ENCODE results near the gene CCSAP.

The CCSAP gene

DNA sequence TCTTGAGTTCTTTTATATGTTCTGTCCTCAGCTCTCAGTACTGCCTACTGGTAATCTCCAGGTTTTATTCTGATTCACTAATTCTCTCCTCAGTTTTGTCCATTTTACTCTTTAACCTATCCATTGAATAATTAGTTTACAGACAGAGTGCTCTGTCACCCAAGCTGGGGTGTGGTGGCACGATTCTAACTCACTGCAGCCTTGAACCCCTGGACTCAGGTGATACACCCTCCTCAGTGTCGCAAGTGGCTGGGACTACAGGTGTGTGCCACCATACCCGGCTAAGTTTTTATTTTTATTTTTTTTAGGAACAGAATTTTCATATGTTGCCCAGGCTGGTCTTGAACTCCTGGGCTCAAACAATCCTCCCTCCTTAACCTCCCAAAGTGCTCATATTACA, 58.0 kb downstream of the CCSAP start:
- DNase-seq = no peak

GRCh38 chr1:229283183-229283611, 59.6 kb downstream of the CCSAP start:
- no peak for DNase-seq

DNA sequence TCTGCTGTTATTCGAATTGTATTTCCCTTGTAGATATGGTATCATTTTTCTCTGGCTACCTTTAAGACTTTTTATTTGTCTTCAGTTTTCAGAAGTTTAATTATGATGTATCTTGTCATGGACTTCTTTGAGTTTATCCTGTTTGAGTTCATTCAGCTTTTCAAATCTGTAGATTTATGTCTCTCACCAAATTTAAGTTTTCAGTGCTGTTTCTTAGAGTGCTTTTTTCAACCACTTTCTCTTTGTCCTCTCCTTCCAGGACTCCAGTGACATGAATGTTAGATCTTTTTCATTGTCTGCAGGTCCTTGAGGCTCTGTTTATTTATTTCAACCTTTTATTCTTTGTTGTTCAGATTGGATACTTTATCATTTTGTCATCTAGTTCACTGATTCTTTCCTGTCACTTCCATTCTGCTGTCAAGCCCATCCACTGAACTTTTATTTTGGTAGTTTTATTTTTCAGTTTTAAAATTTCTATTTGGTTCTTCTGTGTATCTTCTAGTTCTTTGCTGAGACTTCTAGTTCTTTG, 60.5 kb downstream of the CCSAP start:
- no peak for DNase-seq

DNA sequence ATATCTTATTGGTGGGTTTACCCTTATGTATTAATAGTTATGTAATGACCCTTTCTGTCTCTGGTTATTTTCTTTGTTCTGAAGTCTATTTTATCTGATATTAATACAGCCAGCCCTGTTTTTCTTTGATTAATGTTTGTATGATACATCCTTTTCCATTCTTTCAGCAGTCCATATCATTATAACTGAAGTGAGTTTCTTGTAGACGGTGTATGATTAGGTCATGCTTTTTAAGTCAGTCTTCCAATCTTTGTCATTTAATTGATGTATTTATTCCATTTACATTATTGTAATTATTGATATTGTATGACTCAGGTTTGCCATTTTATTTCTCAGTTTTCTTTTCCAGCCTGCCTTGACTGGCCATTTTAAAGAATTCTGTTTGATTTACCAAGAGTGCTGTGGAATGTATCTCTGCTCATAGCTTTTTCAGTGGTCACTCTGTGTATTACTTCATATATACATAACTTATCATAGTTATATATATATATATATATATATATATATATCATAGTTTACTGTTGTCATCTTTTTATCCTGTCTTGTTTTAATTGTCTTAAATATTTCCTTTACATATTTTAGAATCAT, 61.4 kb downstream of the CCSAP start:
- no peak for DNase-seq

GRCh38 chr1:229280921-229281320, 61.9 kb downstream of the CCSAP start:
- no peak for DNase-seq

DNA sequence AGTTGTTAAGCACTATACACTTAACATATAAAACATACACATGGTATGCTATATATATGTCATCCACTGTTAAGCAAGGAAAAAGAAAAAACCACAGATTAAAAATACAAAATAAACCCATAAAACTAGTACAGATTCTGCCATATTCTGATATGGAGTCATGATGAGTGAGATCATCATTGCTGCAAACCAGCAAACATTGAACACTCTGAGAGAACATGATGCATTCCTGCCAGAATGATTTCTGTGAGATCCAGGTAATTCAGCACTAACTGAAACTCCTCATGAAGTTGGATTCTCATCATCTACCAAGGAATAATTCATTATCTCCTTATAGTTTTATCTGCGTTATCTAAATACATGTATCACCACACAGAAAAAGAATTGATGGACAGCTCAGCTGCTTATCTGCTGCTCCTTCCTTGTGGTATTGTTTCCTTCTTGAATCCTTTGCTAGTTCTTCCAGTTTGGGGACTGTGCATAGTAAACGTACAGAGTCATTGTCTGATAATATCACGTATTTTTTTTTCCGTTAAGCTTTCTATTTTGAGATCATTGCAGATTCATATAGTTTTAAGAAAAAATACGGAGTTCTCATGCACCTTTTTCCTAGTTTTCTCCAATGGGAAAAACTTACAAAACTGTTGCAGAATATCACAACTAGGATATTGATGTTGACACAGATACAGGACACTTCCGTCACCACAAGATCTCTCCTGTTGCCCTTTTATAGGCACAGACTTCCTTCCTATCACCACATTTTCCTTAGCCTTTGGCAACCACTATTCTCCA, 62.6 kb downstream of the CCSAP start:
- no peak for DNase-seq

GRCh38 chr1:229279242-229279641, 63.6 kb downstream of the CCSAP start:
- no peak for DNase-seq

- DNase-seq = no peak
Observed at GRCh38 chr1:229278120-229278741, 64.6 kb downstream of the CCSAP start.

DNA sequence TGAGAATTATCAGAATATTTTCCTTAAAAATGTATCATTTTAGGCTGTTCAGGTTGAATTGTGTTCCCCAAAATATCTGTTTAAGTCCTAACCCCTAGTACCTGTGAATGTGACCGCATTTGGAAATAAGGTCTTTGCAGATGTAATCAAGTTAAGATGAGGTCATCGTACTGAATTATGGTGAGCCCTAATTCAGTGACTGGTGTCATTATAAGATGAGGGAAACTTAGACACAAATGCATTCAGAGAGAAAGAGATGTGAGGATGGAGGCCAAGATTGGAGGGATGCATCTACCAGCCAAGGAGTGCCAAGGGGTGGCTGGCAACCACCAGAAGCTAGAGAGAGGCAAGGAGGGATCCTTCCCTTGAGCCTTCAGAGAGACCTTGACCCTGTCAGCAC, 67.8 kb downstream of the CCSAP start:
- no peak for DNase-seq

DNA sequence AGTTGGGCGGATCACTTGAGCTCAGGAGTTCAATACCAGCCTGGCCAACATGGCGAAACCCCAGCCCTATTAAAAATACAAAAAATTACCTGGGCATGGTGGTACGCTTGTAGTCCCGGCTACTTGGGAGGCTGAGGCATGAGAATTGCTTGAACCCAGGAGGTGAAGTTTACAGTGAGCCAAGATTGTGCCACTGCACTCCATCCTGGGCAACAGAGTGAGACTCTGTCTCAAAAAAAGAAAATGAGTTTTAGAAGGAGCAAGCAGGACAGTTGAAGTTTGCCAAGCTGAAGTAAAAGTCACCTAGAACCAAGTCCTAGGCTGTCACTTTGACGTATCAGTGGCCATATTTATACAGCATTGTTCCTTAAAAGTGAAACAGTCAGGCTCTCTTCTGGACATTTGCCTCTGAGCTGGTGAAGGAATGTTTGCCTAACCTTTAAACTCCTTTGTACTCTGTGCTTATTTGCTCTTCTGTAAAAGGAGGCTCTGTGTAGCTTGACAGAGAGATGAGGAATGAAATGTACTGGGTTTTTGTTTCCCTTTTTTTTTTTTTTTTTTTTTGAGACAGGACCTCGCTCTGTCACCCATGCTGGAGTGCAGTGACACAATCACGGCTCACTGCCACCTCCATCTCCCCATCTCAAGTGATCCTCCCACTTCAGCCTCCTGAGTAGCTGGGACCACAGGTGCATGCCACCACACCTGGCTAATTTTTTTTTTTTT, 69.2 kb downstream of the CCSAP start:
- DNase-seq = no peak

- no peak for DNase-seq
Observed at GRCh38 chr1:229272164-229273158, 70.4 kb downstream of the CCSAP start.

DNA sequence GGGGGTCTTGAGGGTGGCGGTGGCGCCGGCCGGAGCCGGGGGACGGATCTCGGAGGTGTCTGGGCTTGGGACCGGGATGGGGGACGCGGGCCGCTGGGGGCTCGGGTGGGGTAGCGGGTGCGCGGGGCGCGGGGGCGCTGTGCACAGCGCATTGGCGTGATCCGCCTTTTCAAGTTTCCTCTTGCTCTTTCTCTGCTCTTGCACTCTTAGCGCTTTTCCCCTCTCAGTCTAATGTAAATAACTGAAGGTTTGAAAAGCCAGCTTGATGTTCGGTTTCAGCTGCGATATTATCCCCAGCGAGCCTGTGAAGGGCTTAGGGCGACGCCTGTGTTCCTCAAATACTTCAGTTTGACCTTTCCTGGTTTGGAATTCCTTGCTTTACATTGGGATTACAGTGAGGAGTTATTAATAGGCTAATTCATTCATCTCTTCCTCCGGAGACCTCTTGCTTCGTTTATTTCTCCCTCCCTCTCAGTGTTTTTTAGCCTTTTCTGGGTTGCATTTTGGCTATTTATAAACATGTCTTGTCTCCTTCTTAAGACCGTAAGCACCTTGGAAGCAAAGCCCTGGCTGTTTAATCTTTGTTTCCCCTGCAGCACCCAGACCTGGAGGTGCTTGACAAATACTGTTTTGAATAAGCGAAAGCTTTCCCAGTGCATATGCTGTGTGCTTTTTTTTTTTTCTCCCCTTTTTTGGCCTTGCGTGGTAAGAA, 71.2 kb downstream of the CCSAP start:
- peak; percentile 16 for DNase-seq

Measured in DMS79 (cell line).